Left lobe of liver (tissue), 2 donors: Measurements from ENCODE around the gene PARP12. TPM values are rescaled to one million over a fixed set of nuclear protein-coding genes. Genes with fewer than 3 reads are reported as not detected.
A peak's percentile ranks its signal among the peaks of the same experiment; 100 is the strongest.

ENCODE experiments used
- ATAC-seq: fragments of 200-7000 bp; cut with Tn5 transposase; one replicate; pipeline ENCODE4 v1.9.1; 2020; ENCODE audit warnings: mild to moderate bottlenecking, moderate library complexity
- DNase-seq: peaks from one replicate; pipeline ENCODE4 v3.0.0-alpha.2; 2020; ENCODE audit warnings: low spot score
- total RNA-seq: library from RNA; stranded (reverse); gene quantifications from one replicate; pipeline ENCODE4 v1.2.1, GENCODE V29; 2021
- donor health status: DM: no; HTN: no; CAD: no; lungs with moderate emphysema.
- donor health status: DM: no; HTN: yes; CAD: no.

Gene PARP12
- total RNA-seq, 1 donor from 2014 or later: 17.8 TPM

DNA sequence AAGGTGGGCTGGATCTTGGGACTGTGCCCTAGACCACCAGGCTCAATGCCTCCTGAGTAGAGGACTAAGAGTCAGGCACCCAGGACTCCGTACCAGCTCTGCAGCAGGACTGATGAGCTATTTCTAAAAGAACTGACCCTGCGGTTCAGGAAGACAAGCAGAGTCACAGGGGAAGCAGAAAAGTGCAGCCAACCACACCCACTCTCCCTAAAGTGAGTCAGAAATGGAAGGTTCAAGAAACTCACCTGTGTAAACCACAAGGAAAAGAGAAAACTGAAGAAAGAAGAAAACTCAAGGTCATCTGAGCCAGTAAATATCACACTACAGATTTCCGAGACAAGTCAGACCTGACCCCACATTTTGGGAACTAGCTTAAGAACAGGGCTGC, 2.5 kb downstream of the PARP12 start:
- ATAC-seq (no peak), DNase-seq (peak; percentile 31)

- peak; percentile 23 for ATAC-seq
- DNase-seq: no peak
Measured at GRCh38 chr7:140059273-140060242, 3.2 kb downstream of the PARP12 start.

DNA sequence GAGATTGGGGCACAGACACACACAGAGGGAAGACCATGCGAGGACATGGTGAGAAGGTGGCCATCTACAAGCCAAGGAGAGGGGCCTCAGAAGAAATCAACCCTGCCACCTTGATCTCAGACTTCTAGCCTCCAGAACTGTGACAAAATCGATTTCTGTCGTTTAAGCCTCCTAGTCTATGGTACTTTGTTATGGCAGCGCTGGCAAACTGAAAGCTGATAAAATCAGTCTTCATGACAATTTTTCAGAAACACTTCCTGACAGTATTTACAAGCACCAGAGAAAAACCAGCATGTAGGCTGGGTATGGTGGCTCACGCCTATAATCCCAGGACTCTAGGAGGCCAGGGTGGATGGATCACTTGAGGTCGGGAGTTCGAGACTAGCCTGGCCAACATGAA, 4.2 kb downstream of the PARP12 start:
- DNase-seq (no peak), ATAC-seq (no peak)

DNA sequence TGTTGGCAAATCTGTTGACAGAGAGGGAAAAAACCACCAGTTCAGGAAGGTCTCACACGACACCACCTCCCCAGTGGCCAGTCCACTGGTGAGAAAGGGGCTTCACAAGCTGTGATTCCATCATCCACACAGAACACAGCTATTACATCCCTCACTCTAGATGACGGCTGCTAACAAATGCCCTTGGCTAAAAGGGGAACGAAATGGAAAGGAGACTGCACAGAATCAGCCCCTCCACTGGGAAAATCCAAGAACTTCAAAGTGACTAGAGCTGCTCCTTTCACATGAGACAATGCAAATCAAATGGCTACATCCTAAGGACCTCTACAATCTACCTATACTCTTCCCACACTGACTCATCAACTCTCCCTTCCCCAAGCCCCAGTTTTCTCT, 5.6 kb downstream of the PARP12 start:
- ATAC-seq (no peak), DNase-seq (no peak)

DNA sequence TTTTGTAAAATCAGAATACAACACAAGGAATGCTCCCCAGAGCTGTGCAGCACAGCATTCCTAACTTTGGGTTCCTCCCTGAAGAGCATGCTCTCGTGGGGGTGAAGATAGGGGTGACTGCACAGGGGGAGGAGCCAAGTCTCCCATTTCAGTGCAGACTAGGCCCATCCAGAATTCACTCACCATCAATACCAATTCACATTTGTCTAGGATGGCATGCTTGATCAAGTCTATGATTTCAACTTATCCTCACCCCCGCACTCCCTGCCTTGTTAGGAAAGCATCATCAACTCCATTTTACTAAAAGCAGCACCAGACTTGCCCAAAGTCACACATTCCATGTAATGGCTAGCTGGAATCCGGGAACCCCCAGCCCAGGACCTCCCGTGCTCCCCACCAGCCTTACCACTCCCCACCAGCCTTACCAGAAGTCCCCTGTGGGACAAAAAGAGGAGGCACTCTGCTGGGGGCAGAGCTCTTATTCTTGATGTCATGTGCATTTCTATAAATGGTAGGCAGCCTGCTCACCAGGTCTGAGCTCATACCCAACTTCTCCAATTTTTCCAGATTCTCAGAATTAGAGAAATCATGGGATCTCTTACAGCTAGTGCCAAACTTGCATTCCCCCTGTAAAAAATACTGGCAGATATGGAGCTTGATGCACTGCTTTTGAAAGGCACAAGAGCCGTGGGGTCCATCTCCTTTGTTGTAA, 6.2 kb downstream of the PARP12 start:
- no peak for DNase-seq
- ATAC-seq: no peak

DNA sequence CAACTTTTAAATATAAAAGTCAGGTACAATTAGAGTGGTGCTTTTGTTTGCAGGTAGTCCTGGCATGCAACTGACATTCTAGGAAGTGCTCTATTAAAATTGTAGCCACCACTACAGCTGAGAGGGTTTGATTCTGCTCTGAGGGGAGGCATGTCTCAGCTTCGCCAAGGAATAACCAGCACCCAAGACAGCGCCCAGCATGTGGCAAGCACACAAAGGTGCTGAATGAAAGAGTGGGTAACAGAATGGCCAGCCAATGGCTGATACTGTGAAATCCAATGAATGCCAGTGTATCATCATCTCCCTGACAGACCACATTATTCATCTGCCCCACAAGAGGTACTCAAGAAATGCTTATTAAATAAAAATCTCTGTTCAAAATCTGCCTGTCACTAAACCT, 6.9 kb downstream of the PARP12 start:
- ATAC-seq (no peak), DNase-seq (no peak)

DNA sequence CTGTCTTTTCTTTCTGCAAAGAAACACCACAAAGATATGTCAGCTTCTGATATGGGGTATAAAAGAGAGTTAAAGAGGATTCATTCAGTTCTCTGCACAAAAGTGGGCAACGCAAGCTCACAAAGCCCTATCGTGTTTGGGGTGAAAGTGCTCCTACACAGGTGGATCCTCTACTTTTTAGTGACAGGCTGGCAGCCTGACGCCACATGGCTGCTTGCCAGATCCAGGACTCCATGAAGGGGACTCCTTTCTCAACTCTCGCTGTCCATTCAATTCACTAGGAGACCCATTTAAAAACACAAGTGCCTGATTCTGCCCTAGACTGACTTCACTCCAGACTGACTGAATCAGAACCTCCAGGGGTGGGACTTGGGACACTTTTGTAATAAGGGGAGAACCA, 8.0 kb downstream of the PARP12 start:
- DNase-seq (no peak), ATAC-seq (no peak)

DNA sequence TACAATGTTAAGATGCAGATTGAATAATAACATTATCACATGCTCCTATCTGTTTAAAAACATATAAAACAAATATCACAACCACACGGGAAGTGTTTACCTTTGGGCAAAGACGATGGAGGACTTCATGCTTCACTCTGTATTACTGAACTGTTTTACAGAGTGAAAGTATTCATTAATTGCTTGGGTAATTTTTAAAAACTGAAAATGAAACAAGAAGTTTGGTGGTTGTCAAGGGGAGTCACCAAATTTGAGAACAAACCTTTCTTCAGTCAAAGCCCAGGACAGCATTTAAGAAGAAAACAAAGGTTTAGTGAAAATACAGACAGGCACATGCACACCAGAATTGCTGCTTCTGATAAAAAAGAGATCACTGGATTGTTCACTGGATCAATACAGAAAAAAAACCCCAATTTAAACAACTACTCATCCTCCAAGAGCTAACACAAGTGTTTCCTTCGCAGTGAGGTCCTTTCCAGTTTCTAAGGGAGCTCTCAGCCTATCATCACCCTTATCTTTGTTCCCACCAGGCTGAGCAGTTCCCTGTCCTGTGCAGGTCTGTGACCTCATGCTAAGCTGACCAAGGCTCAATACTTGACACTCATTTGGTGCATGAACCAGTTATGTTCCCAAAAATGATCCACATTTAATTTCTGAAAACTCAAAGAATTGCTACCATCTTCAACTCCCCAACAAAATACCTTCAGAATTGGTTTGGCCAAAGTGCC, 8.8 kb downstream of the PARP12 start:
- DNase-seq: no peak
- ATAC-seq: no peak

DNA sequence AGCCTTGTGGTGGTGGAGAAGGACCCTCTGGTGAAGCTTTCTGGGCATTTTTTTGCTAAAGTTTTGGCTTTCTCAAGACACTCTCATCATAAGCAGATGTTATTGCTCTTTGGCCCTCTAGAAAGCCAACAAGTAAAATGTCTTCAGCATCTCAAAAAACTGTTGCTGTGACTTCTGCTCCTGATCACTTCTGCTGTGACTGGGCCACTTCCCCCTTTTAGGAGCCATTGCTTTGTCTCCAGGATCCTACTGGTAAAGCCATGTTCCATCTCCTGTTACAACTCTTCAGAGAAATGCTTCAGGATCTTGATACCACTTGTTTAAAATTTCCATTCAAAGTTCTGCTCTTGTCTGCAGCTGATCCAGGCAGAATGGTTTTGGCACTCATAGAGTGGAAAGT, 10.9 kb downstream of the PARP12 start:
- DNase-seq (no peak), ATAC-seq (no peak)

DNA sequence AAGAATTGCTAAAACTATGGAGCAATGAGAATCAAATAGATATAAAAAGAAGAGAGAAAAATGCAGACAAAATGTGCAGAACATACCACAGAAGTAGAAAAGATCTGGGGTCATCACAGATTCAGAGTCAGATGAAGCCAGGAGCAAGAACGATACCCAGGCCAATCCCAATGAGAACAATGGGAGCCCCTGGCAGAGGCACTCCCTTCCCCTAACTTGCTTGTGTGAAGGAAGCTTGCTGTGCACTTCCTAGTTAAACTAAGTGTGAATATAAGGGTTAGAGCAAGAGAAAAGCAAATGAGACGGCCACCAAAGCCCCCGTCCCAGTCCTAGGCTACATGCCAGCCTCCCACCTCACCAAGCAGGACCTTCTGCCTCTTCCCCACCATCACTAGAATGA, 12.7 kb downstream of the PARP12 start:
- ATAC-seq (no peak), DNase-seq (no peak)

- peak; percentile 80 for DNase-seq
Measured at GRCh38 chr7:140049339-140050024, 13.3 kb downstream of the PARP12 start.

DNA sequence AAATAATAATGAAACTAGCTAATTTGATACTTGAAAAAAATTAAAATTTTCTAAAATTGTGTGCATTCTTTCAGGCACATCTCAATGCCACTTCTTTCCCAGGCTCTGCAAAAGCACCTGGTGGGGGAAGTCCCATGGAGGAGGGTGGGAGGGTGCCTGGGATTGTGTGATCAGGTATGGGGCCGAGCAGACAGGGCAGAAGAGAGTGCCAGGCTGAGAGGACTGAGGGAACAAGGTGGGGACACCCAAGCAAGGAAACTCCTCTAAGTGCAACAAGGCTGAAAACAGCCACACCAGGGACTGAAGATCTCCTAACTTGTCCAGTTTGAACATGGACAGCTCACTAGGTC, 13.8 kb downstream of the PARP12 start:
- DNase-seq: no peak
- no peak for ATAC-seq

More at GRCh38 chr7:140049339-140050024, 13.3 kb downstream of the PARP12 start:
- peak; percentile 97 for ATAC-seq

DNA sequence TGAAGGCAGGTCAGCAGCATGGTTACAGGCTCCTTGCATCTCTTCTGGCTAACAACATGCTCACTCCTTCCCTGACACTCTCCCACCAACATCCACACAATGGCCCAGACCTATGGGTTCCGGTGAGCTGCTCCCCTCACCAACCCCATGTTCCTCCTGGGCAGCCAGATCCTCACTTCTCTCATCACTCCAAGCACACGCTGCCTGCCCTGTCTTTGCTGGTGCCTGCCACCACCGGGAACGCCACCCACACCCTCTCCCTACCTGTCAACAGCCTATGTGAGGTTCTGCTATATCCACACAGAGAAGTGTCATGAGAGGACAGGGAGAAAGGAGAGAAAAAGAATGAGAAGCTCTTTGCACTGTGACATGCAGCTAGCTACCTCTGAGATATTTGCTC, 14.6 kb downstream of the PARP12 start:
- ATAC-seq (no peak), DNase-seq (no peak)

DNA sequence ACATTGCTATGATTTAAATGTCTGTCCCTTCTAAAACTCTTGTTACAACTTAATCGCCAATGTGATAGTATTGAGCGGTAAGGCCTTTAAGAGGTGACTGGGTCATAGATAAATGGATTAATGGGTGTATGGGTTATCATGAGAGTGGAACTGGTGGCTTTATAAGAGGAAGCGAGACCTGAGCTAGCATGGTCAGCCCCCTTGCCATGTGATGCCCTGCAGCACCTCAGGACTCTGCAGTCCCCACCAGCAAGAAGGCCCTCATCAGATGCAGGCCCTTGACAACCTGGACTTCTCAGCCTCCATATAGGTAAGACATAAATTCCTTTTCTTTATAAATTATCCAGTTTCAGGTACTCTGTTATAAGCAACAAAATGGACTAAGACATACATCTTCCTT, 15.6 kb downstream of the PARP12 start:
- ATAC-seq (no peak), DNase-seq (no peak)

DNA sequence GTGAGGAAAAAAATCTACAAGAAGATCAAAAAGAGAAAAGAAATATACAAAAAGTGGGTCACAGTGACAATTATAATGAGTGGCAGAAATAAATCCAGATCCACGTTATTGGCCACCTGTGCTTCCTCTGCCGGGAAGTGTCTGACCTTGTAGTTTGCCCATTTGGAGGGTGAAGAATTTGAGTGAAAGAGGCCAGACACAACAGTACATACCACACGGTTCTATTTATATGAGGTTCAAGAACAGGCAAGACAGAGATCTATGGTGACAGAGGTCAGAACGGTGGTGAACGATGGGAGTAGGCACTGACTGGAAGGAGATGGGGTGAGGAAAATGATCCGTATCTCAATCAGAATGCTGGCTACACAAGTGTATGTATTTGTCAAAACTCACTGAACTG, 17.1 kb downstream of the PARP12 start:
- no peak for ATAC-seq
- DNase-seq: no peak

- DNase-seq (no peak), ATAC-seq (no peak)
Measured at GRCh38 chr7:140044251-140044650, 18.5 kb downstream of the PARP12 start.

DNA sequence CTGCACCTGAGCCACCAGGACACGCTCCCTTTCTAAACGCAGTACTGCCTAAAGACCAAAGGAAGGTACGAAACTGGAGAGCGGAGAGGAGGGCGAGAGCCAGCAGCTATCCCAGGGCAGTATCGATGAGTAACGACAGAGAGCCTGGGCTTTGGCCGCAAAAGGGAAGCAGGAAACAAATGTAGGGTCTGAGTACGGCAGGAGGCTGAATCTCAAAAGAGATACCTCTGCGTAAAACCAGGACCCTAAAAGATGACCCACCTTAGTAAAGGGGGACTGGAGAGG, 20.4 kb downstream of the PARP12 start:
- no peak for DNase-seq
- no peak for ATAC-seq

DNA sequence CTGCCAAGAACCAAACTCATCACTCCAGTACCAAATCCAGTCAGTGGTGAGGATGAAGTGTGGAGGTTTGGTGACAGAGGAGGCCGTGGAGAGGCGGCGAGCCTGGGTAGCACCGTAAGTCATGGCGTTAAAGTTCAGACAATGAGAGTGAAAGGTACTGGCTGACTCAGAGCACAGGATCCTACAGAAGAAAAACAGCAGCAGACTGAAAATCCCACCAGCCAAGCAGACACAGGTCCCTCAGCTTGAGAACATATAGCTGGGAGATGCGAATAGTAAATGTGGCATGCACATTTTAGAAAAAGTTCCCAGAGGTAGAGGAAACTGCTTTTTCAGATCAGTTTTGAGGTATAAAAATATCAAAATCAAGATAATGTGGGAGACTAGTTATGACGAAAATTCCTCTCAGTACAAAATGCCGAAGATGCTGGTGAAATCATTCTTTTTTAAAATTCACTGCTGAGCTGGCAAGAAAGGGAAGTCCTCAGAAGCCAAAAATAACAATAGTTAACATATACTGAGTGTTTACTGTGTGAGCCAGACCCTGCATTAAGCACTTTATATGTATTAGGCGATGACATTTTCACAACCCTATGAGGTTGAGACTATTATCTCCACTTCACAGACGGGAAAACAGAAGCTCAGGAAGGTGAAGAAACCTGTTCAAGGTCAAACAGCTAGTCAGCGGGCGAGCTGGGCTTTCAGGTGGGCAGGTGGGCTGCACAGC, 20.9 kb downstream of the PARP12 start:
- ATAC-seq: no peak
- no peak for DNase-seq

GRCh38 chr7:140039896-140040295, 22.9 kb downstream of the PARP12 start:
- DNase-seq (no peak), ATAC-seq (no peak)

- ATAC-seq (peak; percentile 35), DNase-seq (no peak)
Measured at GRCh38 chr7:140039066-140039465, 23.7 kb downstream of the PARP12 start.
